Neural cell (in vitro differentiated cells): ENCODE data around the gene MISP. TPM values are rescaled to one million over a fixed set of nuclear protein-coding genes. Genes with fewer than 3 reads are reported as not detected.

Experiments
- H2AFZ ChIP-seq: fragments of 200-600, 300-800 bp; sonication (generic), shearing (Covaris generic); 2 replicates; pipeline ENCODE4 v1.6.0; 2014; ENCODE audit warnings: low read depth, mild to moderate bottlenecking, antibody characterized with exemption, low read length, moderate library complexity
- H3F3A ChIP-seq: fragments of 200-600 bp; shearing (Covaris generic); 2 replicates; pipeline ENCODE4 v1.6.1; 2016; ENCODE audit warnings: mild to moderate bottlenecking, moderate library complexity, mixed read lengths, antibody characterized with exemption, low read length; ENCODE audit not compliant: insufficient read depth, poor library complexity, severe bottlenecking
- H3K27ac ChIP-seq: fragments of 200-600, 300-800 bp; sonication (generic), shearing (Covaris generic); 2 replicates; pipeline ENCODE4 v1.5.1; 2014; ENCODE audit warnings: mild to moderate bottlenecking, low read length, moderate library complexity
- H3K27me3 ChIP-seq: fragments of 300-800, 200-600 bp; sonication (generic), shearing (Covaris generic); 2 replicates; pipeline ENCODE4 v1.6.0; 2014; ENCODE audit warnings: mild to moderate bottlenecking, low read depth, low read length, moderate library complexity; ENCODE audit not compliant: insufficient read depth
- H3K36me3 ChIP-seq: fragments of 300-800, 200-600 bp; sonication (generic), shearing (Covaris generic); 2 replicates; pipeline ENCODE4 v1.5.1; 2014; ENCODE audit warnings: mild to moderate bottlenecking, antibody characterized with exemption, low read length, moderate library complexity; ENCODE audit not compliant: insufficient read depth
- H3K4me2 ChIP-seq: fragments of 300-800, 200-600 bp; sonication (generic), shearing (Covaris generic); 2 replicates; pipeline ENCODE4 v1.6.0; 2014; ENCODE audit warnings: mild to moderate bottlenecking, low read length
- H3K4me3 ChIP-seq: fragments of 300-800, 200-600 bp; sonication (generic), shearing (Covaris generic); 2 replicates; pipeline ENCODE4 v1.5.1; 2014; ENCODE audit warnings: mild to moderate bottlenecking, low read length, moderate library complexity
- H3K79me2 ChIP-seq: fragments of 200-600 bp; shearing (Covaris generic); replicated peaks from 2 replicates; pipeline ENCODE4 v1.6.0; 2014; ENCODE audit warnings: mild to moderate bottlenecking, low read length, moderate library complexity; ENCODE audit not compliant: insufficient read depth
- H3K9ac ChIP-seq: fragments of 300-800, 200-600 bp; sonication (generic), shearing (Covaris generic); 2 replicates; pipeline ENCODE4 v1.6.1; 2016; ENCODE audit warnings: mild to moderate bottlenecking, low read length, mixed read lengths
- H3K9me2 ChIP-seq: fragments of 200-600 bp; shearing (Covaris generic); 2 replicates; pipeline ENCODE4 v1.6.1; 2016; ENCODE audit warnings: mild to moderate bottlenecking, low read length, mixed read lengths; ENCODE audit not compliant: insufficient read depth
- H3K9me3 ChIP-seq: fragments of 200-600, 300-800 bp; sonication (generic), shearing (Covaris generic); 2 replicates; pipeline ENCODE4 v1.6.1; 2016; ENCODE audit warnings: mild to moderate bottlenecking, mixed run types, low read length, moderate library complexity, mixed read lengths
- H4K20me1 ChIP-seq: fragments of 200-600 bp; shearing (Covaris generic); 2 replicates; pipeline ENCODE4 v1.6.1; 2016; ENCODE audit warnings: mild to moderate bottlenecking, mixed run types; ENCODE audit not compliant: insufficient read depth
- CTCF ChIP-seq: fragments of 450-650 bp; IDR thresholded peaks from 2 replicates; pipeline ENCODE4 v1.5.1; 2014; ENCODE audit warnings: antibody characterized with exemption, mild to moderate bottlenecking, moderate library complexity; ENCODE audit not compliant: poor library complexity, severe bottlenecking
- EP300 ChIP-seq: fragments of 450-650 bp; conservative IDR thresholded peaks from 2 replicates; pipeline ENCODE4 v1.6.1; 2014; ENCODE audit warnings: antibody characterized with exemption, mild to moderate bottlenecking, moderate library complexity; ENCODE audit not compliant: poor library complexity, severe bottlenecking
- EZH2 ChIP-seq: fragments of 200-600, 300-800 bp; shearing (Covaris generic), sonication (generic); IDR thresholded peaks from 2 replicates; pipeline ENCODE4 v1.6.1; 2014; ENCODE audit warnings: antibody characterized with exemption, low read length, borderline replicate concordance, mild to moderate bottlenecking; ENCODE audit not compliant: insufficient read depth, poor library complexity, severe bottlenecking
- MXI1 ChIP-seq: fragments of 450-650 bp; conservative IDR thresholded peaks from 2 replicates; pipeline ENCODE4 v1.6.1; 2014; ENCODE audit warnings: antibody characterized with exemption, mild to moderate bottlenecking; ENCODE audit not compliant: poor library complexity, severe bottlenecking
- POLR2AphosphoS5 ChIP-seq: IDR thresholded peaks from 2 replicates; pipeline ENCODE4 v1.6.1; 2012
- RAD21 ChIP-seq: fragments of 450-650 bp; conservative IDR thresholded peaks from 2 replicates; pipeline ENCODE4 v1.6.1; 2014; ENCODE audit warnings: antibody characterized with exemption, mild to moderate bottlenecking, moderate library complexity
- REST ChIP-seq: IDR thresholded peaks from 2 replicates; pipeline ENCODE4 v1.6.1; 2012; ENCODE audit warnings: borderline replicate concordance
- SMC3 ChIP-seq: fragments of 450-650 bp; conservative IDR thresholded peaks from 2 replicates; pipeline ENCODE4 v1.6.1; 2014; ENCODE audit warnings: antibody characterized with exemption, mild to moderate bottlenecking, moderate library complexity; ENCODE audit not compliant: poor library complexity
- TAF1 ChIP-seq: IDR thresholded peaks from 2 replicates; pipeline ENCODE4 v1.6.1; 2012; ENCODE audit warnings: low read depth
- polyA plus RNA-seq: library from polyadenylated mRNA; depleted of rRNA; stranded (reverse); fragments of >200 nt; gene quantifications from 2 replicates; pipeline ENCODE4 v1.2.3, GENCODE V29; 2014

Gene MISP
- polyA plus RNA-seq, 1 donor from 2014 or later = 0.98 TPM

DNA sequence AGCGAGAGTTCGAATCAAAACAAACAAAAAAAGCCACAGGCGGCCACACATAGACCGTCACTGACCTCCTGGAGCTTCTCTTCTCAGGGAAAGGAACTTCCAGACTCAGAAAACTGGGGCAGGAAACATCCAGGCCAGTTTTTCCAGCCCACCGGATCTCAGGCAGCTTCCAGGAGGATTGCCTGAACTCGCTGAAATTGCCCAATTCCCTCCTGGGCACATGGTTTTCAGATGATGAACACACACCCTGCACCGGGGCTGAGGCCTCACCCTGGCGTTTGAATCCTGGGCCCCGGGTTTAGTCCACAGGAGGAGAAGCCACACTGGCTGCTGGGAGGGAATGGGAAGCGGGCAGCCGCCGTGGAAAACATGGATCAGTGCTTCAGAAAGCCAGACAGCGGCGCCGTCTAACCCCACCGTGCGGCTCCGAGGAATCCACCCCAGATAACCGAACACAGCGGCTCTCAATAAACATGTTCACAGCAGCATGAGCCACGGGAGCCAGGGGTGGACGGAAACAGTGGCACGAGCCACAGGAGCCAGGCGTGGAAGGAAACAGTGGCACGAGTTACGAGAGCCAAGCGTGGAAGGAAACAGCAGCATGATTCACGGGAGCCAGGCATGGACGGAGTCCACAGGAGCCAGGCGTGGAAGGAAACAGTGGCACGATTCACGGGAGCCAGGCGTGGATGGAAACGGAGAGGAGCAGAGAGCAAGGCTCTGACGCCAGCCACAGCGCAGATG is 28.2 kb downstream of the MISP start:
- no peak overlapping the region for H2AFZ ChIP-seq
- no peak overlapping the region for H3K4me2 ChIP-seq
- H3K27ac ChIP-seq = no peak overlapping the region
- H3K9me2 ChIP-seq = no peaks in the 10 kb centered on the region
- H3K79me2 ChIP-seq = no peaks in the 10 kb centered on the region
- no peak overlapping the region for H3K9ac ChIP-seq
- no peaks in the 10 kb centered on the region for H3F3A ChIP-seq
- no peaks in the 10 kb centered on the region for H3K36me3 ChIP-seq
- no peak for TF ChIP-seq CTCF
- no peak for TF ChIP-seq EZH2
- TF ChIP-seq EP300 = no peak
- TF ChIP-seq POLR2AphosphoS5 = no peak
- TF ChIP-seq RAD21 = no peak
- TF ChIP-seq REST = no peak
- TF ChIP-seq MXI1 = no peak
- TF ChIP-seq TAF1 = no peak
- TF ChIP-seq SMC3 = no peak
- H4K20me1 ChIP-seq = no peaks in the 10 kb centered on the region
- no peak overlapping the region for H3K4me3 ChIP-seq
- no peaks in the 10 kb centered on the region for H3K27me3 ChIP-seq
- no peaks in the 10 kb centered on the region for H3K9me3 ChIP-seq

- Histone ChIP-seq H4K20me1 (no peaks in the 10 kb centered on the region), H3K27me3 (no peaks in the 10 kb centered on the region), H3K27ac (no peak overlapping the region), H3K9me2 (no peaks in the 10 kb centered on the region), H3F3A (no peaks in the 10 kb centered on the region), H3K4me3 (no peak overlapping the region), H3K4me2 (no peak overlapping the region), H3K9ac (no peak overlapping the region), H3K9me3 (no peaks in the 10 kb centered on the region), H3K79me2 (no peaks in the 10 kb centered on the region), H3K36me3 (no peaks in the 10 kb centered on the region), H2AFZ (no peak overlapping the region)
- TF ChIP-seq CTCF (no peak), RAD21 (no peak)
These were observed 30.0 kb downstream of the MISP start for GRCh38 chr19:780935-781334.
